HG02938 (cell line): ENCODE results near the gene APOL1.
"Not testable (repeated sequence)": the region's sequence is repeated elsewhere in the genome, so short reads cannot be mapped to it uniquely, and the experiment has no call there.

ENCODE experiments used
- ATAC-seq: cut with Tn5 transposase; IDR thresholded peaks from one replicate; pipeline ENCODE4 v1.9.1; 2021; ENCODE audit warnings: mild to moderate bottlenecking, moderate library complexity; ENCODE audit not compliant: unreplicated experiment

Gene APOL1

DNA sequence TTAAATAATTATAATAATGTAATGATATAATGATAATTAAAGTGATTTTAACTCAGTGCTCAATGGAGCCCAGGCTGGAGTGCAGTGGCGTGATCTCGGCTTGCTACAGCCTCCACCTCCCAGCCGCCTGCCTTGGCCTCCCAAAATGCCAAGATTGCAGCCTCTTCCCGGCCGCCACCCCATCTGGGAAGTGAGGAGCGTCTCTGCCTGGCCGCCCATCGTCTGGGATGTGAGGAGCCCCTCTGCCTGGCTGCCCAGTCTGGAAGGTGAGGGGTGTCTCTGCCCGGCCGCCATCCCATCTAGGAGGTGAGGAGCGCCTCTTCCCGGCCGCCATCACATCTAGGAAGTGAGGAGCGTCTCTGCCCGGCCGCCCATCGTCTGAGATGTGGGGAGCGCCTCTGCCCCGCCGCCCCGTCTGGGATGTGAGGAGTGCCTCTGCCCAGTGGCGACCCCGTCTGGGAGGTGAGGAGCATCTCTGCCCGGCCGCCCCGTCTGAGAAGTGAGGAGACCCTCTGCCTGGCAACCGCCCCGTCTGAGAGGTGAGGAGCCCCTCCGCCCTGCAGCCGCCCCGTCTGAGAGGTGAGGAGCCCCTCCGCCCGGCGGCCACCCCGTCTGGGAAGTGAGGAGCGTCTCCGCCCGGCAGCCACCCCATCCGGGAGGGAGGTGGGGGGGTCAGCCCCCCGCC is 37.6 kb downstream of the APOL1 start:
- not testable (repeated sequence) for ATAC-seq

DNA sequence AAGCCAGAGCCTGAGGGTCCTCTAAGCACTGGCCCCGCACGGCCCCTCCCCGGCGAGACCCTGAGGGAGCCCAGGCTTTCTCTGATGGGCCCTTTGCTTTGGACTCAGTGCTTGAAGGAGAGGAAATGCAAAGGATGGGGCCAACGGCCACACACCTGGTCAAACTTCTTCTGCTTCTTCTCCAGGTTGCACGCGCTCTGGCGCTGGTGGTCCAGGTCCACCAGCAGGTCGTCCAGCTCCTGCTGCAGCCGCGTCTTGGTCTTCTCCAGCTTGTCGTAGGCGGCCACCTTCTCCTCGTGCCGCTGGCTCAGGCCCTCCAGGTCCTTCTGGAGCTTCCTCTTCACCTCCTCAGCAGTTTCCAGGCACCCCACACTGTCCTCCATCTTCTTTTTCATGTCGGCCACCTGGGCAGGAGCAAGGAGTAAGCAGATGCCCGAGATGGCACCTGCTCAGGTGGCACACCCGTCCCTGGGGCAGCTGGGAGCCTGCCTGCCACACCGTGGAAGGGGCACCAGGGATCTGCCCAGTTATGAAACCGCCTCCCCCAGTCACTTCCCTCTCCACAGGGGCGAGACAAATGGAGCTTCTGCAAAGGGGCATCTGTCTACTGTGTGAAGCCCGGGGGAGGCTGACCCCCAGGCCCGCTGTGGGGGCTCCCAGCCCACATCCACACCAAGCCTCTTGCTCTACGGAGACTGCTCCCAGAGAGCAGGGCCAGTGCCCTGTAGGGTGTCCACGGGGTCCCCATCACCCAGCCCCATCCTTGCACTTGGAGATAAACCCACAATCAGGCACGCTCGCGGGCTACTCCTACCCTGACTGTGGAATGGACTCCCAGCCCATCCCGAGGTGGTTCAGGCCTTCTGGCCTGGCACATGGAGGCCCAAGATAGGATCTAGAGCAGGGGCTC is 39.2 kb downstream of the APOL1 start:
- no peak for ATAC-seq

DNA sequence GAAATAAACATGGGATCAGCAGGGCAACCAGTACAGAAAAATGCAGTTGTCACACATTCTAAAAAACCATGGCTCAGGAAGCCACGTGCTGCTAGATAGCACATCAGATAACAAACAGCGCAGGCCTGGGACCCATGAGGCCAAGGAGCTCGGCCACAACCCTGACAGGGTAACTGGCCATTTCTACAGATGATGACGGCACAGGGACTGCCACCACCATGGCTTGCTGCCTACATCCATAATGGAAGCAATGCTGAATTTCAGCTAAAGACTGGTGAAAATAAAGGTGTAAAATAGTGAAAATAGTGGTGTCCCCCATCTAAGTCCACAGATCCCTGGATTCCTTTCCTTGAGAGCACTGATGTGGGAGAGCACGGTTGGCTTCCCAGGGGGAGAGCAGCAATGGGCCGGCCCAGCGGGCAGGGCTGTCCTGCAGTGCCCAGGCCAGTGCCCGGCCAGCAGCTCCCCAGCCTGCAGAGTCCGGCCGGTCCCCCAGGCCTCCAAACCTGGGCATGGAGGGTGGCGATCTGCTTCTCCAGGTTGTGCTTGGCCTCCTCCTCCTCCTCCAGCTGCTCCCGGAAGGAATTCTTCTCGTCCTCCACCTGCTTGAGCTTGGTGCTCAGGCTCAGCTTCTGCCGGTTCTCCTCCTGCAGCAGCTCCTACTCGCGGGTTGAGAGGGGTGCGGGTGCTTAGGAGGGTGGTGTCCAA is 40.0 kb downstream of the APOL1 start:
- no peak for ATAC-seq

DNA sequence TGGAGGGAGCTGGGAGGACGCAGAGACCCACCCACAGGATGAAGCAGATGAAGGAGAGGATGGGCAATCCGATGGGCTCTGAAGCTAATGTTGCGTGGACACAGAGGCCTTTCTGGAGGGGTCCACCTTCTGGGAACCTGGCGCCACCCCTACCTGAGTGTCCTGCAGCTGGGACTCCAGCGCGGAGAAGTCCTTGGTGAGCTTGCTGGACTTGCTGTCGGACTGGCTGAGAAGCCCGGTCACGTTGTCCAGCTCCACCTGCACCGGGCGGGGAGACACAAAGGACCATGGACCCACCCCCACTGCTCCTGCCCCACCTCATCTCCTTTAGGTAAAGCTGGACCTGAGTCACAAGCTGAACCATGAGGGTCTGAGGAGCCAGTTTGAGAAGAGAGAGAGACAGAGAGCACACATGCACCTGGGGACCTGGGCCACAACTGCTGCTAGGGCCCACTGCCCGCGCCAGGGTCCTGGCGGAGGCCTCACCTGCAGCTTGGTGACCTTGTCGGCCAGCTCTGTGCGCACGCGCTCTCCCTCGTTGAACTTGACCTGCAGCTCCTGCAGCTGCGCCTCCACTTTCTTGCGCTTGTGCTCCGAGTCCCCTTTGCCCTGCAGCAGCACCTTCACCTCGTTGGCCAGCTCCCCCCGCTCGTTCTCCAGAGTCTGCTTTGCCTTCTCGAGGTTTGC is 40.8 kb downstream of the APOL1 start:
- ATAC-seq: no peak

DNA sequence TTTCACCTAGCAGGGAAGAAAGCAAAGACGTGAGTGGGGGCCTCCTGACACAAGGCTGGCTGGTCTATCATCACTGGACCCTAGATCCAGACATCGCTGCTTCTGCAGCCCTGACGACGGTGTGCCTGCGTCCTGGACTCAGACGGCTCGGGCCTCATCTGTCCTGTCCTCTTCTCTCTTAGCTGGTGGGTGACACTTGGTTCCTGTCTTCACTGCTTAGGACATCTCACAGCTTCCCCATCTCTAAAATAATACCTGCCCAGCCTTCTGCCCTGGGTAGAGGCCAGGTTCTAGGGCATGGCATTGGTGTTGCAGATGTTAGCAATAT is 41.3 kb downstream of the APOL1 start:
- no peak for ATAC-seq

DNA sequence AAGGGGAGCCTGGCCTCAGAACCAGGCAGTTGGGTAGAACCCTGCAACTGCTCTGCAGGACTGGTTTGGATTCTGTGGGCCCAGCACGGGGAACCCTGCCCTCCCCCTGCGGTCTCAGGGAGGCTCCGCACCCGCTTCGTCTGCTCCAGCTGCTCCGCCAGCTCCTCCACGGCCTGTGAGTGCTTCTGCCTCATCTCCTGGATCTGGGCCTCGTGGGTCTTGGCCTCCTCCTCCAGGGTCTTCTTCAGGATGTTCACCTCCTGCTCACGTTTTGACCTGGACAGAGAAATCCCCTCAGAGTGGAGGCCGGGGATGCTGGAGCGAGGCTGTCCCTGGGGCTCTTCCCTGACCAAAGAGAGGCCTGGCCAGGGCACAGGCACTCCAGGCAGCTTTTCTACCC is 41.9 kb downstream of the APOL1 start:
- no peak for ATAC-seq

DNA sequence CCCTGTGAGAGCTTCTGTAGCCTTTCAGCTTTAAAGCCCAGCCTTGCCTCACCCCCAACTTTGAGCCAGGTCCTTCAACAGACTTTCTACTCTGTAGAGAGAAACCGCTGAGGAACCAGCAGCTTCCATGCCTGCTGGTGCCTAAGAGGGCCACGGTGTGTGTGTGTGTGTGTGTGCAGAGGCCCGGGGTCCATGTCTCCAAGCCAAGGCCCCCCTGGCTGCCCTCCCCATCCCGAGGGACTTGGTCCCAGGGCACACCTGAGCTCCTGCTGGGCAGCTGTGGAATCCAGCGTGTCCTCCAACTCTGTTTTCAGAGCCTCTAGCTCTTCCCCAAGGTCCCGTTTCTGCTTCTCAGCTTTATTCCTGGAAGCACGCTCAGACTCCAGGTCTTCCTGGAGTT is 42.3 kb downstream of the APOL1 start:
- ATAC-seq: no peak

DNA sequence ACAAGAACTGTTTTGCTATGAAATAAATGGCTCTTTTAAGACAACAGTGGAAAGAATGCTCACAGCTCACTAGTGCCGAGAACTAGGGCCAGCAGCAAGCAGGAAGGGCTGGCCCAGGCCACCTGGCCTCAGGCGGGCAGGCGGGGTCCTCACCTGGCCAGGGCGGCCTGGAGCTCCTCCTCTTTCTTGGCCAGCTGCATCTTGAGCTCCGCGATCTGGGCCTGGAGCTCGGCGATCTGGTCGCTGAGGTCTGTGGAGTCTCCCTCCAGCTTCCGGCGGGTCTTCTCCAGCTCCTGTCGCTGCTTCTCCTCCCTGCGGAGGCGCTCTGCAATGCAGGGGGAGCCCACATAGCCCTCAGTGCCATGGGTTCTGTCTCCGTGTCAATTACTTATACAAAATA is 43.8 kb downstream of the APOL1 start:
- no peak for ATAC-seq

DNA sequence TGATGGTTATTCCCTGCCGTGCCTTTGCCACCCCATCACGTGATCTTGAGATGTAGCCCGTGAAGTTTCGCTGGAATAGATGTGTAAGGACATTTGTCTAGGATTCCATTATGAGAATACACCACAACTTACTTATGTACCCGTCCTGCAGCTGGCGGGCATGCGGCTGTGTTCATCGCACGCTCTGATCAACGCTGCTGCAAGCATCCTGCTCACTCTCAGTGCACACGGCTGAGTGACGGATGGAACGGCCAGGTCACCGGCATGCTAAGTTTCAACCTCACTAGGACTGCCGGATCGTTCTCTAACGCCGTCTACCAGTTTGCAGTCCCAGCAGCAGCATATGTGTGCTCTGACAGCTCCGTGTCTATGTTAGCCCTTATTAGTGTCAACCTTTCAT is 44.6 kb downstream of the APOL1 start:
- ATAC-seq: no peak

DNA sequence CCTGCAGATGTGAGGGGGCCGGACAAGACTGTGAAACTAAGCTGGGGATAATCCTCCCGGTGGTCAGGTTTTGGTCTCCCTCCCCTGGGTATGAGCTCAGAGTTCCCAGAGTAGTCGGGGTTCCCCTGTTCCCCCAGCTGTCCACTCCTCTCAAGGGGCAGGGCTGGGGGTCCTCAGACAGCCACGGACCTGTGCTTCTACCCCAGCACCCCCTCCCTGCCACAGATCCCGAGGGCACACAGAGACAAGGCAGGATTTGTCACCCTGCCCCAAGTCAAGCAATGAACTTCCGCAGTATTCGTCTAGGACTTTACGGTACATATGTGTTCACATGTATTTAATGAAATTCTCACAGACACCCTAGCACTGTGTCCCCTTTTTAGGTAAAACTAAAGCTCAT is 45.2 kb downstream of the APOL1 start:
- ATAC-seq: no peak

DNA sequence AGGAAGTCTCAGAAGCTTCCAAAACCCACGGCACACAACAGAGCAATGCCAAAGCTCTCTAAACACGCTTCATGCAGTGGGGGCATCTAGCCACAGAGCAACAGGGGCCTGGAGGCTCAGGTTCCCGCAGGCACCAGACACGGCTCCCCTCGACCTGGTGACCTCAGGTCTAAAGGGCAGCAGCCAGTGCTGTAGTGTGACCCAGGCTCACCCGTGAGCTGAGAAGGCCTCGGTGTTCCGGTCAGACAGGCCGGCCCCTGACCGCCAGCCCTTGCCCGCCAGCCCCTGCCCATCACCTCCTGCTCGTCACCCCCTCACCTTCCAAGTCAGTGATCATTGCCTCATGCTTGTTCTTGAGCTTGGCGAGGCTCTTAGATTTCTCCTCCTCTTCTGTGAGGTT is 45.7 kb downstream of the APOL1 start:
- ATAC-seq: no peak

DNA sequence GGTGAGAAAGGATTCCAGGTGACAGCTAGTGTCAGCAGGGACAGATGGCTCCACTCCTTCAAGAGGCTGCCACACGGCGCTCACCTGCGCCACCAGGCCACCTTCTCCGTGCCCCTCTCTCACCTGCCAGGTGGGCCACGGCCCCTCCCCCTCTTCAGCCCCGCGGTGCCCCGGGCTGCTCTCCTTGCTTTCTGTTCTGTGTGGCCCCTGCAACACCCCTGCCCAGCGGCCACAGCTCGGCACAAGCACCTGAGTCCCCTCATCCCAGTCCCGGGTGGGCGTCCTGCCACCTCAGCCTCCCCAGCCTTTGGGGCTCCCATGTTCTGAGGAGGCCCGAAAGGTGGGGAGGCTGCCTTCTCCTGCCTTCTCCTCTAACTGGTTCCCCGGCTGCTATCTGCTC is 46.4 kb downstream of the APOL1 start:
- no peak for ATAC-seq

DNA sequence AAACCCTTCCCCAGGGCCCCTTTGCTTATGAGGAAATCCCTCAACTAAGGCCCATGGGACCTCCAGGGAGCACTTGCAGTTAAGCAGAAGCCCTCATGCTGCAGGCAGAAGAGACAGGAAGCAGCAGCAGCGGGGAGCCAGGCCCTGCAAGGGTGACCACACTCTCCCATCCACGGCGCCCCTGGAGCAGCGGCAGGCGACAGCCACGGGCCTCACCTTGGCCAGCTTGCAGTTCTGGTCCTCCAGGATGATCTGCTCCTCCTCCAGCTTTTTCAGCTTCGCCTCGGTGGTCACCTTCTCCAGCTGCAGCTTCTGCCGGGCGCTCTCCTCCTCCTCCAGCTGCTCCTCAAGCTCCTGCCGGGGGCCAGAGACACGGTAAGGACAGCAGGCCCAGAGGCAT is 47.0 kb downstream of the APOL1 start:
- ATAC-seq: no peak

DNA sequence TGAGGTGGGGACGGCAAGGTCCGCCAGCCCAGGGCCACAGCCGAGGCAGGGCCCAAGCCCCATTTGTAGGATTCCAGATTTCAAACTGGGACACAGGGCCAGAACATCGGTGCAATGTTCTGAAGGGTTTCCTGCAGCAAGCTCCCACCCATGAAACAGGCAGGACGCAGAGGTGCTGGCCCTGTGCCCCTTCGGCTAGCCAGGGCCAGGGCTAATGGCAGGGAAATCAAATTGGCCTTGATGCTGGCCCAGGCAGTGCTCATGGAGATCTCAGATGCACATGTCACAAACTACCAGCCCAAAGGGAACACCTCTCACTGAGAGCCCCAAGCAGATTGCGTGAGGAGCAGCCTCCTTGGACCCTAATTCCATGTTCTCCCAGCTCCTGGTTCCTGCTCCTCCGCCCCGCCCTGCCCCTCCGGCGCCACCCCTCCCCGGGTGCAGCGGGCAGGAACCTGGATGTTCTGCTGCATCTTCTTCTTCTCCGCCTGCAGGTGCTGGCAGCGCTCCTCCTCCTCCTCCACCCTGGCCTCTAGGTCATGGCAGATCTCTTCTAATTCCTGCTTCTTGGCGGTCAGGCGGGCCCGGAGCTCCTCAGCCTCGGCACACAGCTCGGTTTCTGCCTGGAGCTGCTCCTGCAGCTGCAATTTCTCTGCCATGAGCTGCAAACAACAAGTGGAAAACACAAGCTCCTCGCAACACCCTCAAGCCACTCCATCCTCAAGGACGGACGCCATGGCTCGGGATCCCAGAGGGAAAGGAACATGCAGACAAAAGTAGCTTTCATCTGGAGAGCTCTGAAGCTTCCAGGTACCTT is 47.7 kb downstream of the APOL1 start:
- ATAC-seq: no peak

DNA sequence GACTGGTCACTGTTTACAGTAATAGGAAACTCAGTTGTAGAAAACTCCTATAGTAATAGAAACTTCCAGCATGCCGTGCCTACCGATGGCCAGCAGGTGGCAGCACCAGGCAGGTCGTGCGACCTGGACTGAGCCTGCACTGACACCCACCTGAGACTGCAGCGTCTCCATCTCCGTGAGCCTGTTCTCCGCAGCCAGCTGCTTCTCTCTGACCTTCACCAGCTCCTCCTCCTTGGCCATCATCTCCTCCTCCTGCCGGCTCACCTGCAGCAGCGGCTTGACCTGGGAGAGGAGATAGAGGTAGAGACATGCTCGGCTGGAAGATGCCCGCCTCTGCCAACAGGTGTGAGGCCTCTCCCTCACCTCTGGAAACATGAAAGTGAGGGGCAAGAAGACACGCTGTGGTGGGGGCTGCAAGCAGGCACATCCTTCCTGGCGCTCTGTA is 48.5 kb downstream of the APOL1 start:
- no peak for ATAC-seq

DNA sequence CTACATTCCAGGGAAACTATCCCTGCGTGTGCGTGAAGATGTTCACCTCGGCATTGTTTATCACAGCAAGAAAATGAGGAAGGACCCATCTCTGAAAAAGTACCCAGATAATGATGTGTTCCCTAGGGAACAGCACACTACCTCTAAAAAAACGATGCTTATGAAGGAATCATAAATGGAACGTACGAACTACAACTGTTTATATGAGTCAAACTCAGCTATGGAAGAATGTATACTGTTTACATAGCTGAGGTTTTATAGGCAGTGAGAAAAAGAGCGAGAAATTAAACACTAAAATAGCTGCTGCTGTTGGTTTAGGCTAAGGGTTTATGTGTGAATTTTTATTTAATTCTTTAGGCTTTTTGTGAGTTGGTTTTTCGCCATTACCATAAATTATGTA is 48.9 kb downstream of the APOL1 start:
- no peak for ATAC-seq

DNA sequence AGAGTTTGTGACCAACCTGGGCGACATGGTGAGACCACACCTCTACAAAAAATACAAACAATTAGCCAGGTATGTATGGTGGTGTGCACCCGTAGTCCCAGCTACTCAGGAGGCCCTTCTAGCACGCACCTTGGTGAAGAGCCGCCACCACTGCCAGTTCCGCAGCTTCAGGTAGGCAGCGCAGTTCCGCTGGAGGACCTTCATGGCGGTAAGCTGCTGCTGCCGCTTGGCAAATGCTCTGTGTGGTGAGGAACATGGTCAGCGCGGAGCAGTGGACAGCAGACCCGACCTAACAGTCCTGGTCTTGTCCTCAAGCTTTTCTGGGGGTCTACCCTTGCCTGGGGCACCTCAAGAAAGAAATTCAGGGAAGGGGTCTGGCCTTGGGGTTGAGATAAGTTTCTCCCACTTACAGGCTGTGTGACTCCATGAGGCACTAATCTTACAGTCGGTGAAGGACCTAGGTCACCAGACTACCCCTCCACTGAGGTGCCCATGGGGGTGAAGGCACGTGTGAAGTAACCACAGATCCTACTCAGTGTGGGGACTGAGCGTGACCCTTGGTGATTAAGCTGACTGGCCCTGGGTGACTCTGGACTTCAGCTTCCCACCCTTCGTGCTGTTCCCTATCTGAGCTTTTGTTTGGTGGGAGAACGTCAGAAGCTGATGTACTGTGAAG is 49.6 kb downstream of the APOL1 start:
- no peak for ATAC-seq

DNA sequence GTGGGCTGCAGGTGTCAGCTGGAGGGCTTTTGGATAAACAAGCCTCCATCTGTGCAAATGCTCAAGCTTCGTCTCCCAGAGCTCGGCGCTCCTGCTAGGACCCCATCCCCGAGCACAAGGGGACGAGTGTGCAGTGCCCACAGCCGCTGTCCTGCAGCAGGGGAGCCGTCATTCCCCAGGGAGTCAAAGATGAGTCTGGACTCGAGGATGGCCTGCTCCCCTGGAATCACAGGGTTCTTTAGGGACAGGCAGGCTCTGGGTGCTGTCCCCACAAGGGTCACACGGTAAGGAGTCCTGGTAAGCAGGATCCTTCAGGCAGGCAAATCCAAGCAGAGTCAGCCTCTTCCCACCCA is 50.2 kb downstream of the APOL1 start:
- ATAC-seq: no peak

DNA sequence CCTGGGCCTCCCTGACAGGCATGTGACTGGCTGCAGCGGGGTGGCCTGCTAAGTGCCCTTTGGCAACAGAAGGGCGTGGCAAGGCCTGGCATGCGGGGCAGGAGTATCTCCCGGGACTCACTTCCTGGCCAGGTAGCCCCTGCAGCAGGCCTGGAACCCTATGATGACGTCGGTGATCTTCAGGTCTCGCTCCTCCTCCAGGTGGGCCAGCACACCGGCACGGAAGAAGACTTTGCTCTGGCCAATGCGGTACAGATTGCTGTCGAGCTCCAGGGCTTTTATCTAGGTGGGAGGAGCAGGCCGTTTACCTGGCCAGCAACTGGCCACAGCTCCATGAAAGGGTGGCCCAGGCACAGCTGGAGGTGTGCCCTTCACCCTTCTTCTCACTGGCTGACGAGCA is 50.9 kb downstream of the APOL1 start:
- no peak for ATAC-seq

DNA sequence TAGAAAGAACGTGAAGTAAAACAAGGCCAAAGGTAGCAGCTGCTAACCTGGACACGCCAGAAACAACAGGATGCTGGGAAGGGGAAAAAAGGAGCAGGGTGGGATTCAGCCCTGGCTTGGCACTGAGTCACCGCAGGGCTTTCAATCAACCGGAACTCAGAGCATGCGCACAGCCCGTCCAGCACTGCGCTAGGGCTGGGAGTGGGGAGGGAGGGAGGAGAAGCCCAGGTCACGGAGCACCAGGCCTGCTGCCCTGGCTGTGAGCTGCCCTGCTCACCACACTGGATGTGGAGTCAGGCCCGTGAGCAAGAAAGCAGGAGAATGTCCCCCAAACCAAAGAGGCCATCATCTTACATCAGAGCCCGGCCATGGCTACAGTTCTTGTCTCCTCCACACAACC is 51.5 kb downstream of the APOL1 start:
- ATAC-seq: no peak
